Upper lobe of right lung (tissue), 1 donor: Measurements from ENCODE around the gene COQ8B. TPM values are rescaled to one million over a fixed set of nuclear protein-coding genes. Genes with fewer than 3 reads are reported as not detected.
A peak's percentile ranks its signal among the peaks of the same experiment; 100 is the strongest.

ENCODE experiments used
- ATAC-seq: fragments of 200-7000 bp; cut with Tn5 transposase; one replicate; pipeline ENCODE4 v1.9.1; 2020; ENCODE audit warnings: mild to moderate bottlenecking, moderate library complexity
- DNase-seq: peaks from one replicate; pipeline ENCODE4 v3.0.0-alpha.2; 2020
- H3K27ac ChIP-seq: fragments of 200-600 bp; one replicate; pipeline ENCODE4 v1.8.0; 2022
- H3K27me3 ChIP-seq: fragments of 200-600 bp; one replicate; pipeline ENCODE4 v1.8.0; 2022; ENCODE audit warnings: mild to moderate bottlenecking
- H3K36me3 ChIP-seq: fragments of 200-600 bp; one replicate; pipeline ENCODE4 v1.8.0; 2022
- H3K4me1 ChIP-seq: fragments of 200-600 bp; one replicate; pipeline ENCODE4 v1.8.0; 2022
- H3K4me3 ChIP-seq: fragments of 200-600 bp; one replicate; pipeline ENCODE4 v1.8.0; 2022; ENCODE audit warnings: mild to moderate bottlenecking
- H3K9me3 ChIP-seq: fragments of 200-600 bp; one replicate; pipeline ENCODE4 v1.8.0; 2022
- CTCF ChIP-seq: fragments of 200-600 bp; IDR thresholded peaks from one replicate; pipeline ENCODE4 v1.8.0; 2022; ENCODE audit warnings: antibody characterized with exemption
- intact Hi-C: fragments of 100-400 bp; cut with DNase I; formaldehyde crosslinking; loops from one replicate; pipeline ENCODE4 v1.11.0; 2022
- total RNA-seq: library from RNA; stranded (reverse); fragmentation: NEBNext Ultra II Directional; extraction: Animal tissue kit (Norgen Biotek cat#: 25700); gene quantifications from one replicate; pipeline ENCODE4 v1.2.1, GENCODE V29; 2021
- donor health status: DM: no; HTN: yes; CAD: no; lungs with severe emphysema.

Gene COQ8B
- total RNA-seq, 1 donor from 2014 or later, result 43.6 TPM

- H3K4me3 ChIP-seq, result no peak overlapping the region
- H3K9me3 ChIP-seq, result no peaks in the 10 kb centered on the region
- peaks cover 48% of the 10 kb centered on the region for H3K36me3 ChIP-seq
- intact Hi-C loops, result no loop called here
- no peaks in the 10 kb centered on the region for H3K27me3 ChIP-seq
- H3K27ac ChIP-seq, result peak overlapping the region; percentile 79
- no peak for ATAC-seq
- peak; percentile 61 for DNase-seq
- no peak for TF ChIP-seq CTCF
- peaks cover 18% of the 10 kb centered on the region for H3K4me1 ChIP-seq
Observed at GRCh38 chr19:40740747-40741146, 24.1 kb upstream of the COQ8B start.

GRCh38 chr19:40739871-40740703 is 23.4 kb upstream of the COQ8B start:
- peak; percentile 59 for DNase-seq
- ATAC-seq, result no peak
- Histone ChIP-seq H3K36me3 (peaks cover 54% of the 10 kb centered on the region), H3K27ac (peak overlapping the region; percentile 79), H3K4me1 (peaks cover 11% of the 10 kb centered on the region), H3K27me3 (no peaks in the 10 kb centered on the region), H3K4me3 (no peak overlapping the region), H3K9me3 (no peaks in the 10 kb centered on the region)
- TF ChIP-seq CTCF, result no peak
- intact Hi-C loops, result no loop called here

- Histone ChIP-seq H3K4me1 (peaks cover 5% of the 10 kb centered on the region), H3K27ac (peak overlapping the region; percentile 6), H3K4me3 (no peak overlapping the region), H3K36me3 (peaks cover 63% of the 10 kb centered on the region), H3K27me3 (no peaks in the 10 kb centered on the region), H3K9me3 (no peaks in the 10 kb centered on the region)
- intact Hi-C loops, result no loop called here
- TF ChIP-seq CTCF, result no peak
- DNase-seq (peak; percentile 60), ATAC-seq (no peak)
Observed at GRCh38 chr19:40739030-40739839, 22.5 kb upstream of the COQ8B start.

DNA sequence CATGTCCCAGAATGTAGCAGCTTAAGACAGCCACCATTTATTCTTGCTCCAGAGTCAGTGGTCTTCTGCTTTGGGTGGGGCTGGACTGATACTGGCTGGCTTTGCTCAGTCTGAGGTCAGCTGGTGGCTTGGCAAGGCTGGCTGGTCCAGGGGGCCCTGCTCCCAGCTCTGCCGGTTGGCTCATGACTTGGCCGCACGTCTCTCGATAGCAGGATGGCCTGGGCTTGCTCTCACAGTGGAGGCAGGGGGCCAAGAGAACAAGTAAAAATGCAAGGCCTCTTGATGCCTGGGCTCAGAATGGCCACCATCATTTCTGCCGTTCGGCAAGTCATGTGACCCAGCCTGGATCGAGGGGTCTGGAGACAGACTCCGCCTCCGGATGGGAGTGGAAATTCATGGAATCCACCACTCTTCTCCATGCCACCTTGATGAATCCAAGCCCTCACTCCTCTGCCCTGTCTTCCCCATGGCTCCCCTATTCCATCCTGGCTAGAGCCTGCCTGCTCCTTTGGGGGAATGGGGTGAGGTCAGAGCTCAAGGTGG is 20.5 kb upstream of the COQ8B start:
- DNase-seq (peak; percentile 64), ATAC-seq (no peak)
- Histone ChIP-seq H3K36me3 (peaks cover 84% of the 10 kb centered on the region), H3K4me3 (no peak overlapping the region), H3K4me1 (peaks cover 5% of the 10 kb centered on the region), H3K9me3 (no peaks in the 10 kb centered on the region), H3K27me3 (no peaks in the 10 kb centered on the region), H3K27ac (no peak overlapping the region)
- intact Hi-C loops, result no loop called here
- no peak for TF ChIP-seq CTCF

DNA sequence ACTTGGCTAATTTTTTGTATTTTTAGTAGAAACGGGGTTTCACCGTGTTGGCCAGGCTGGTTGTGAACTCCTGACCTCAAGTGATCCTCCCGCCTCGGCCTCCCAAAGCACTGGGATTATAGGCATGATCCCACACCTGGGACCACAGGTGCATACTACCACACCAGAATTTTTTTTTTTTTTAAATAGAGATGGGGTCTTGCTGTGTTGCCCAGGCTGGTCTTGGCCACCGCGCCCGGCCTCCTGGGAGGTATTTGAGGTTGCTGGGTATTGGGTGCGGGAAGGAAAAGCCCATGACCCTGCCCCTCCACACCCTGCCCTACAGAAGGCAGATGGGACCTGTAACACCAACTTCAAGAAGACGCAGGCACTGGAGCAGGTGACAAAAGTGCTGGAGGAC is 20.0 kb upstream of the COQ8B start:
- H3K4me1 ChIP-seq, result peaks cover 5% of the 10 kb centered on the region
- TF ChIP-seq CTCF, result no peak

More for the DNA sequence above, 20.0 kb upstream of the COQ8B start:
- Histone ChIP-seq H3K9me3 (no peaks in the 10 kb centered on the region), H3K4me3 (no peak overlapping the region), H3K27me3 (no peaks in the 10 kb centered on the region), H3K36me3 (peaks cover 89% of the 10 kb centered on the region), H3K27ac (no peak overlapping the region)
- intact Hi-C loops, result no loop called here
- DNase-seq (no peak), ATAC-seq (no peak)
